ENCODE results near the gene NR1I3. TPM values are rescaled to one million over a fixed set of nuclear protein-coding genes. Genes with fewer than 3 reads are reported as not detected.

NR1I3 gene
- polyA plus RNA-seq, 1 of the 3 experiments (the other 2 are of a cell fraction): not detected

DNA sequence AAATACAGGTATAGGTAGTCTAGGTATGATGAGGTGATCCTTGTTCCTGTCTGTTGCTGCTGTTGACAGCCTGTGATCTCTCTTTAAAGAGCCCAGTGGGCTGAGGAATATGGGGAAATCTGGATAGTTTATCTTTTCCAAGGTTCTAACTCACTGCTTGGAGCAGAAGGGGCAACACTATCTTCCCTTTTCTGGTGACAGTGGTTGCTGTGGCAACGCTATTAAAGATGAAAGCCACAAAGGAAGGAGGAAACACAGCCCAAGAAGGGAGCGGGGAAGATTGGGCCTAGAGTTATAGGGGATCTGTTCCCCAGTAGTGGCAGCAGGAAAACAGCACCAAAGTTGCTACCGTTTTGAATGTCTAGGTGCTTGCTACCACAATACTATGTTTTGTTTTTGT, 29.3 kb upstream of the NR1I3 start:
- Histone ChIP-seq H3K36me3 (replicated peaks in 1 of 2; ENCODE audit: control insufficient read depth in 1 of 2, insufficient read depth in 2 of 2, low read length in 1 of 2) (no peaks in the 10 kb centered on the region), H2AFZ (ENCODE audit: low read depth) (no peak overlapping the region), H3F3A (replicated peaks; ENCODE audit: insufficient read depth) (no peaks in the 10 kb centered on the region), H3K9me2 (no peaks in the 10 kb centered on the region), H4K20me1 (ENCODE audit: insufficient read depth) (no peaks in the 10 kb centered on the region), H3K9me3 (no peaks in the 10 kb centered on the region), H3K79me2 (ENCODE audit: insufficient read depth) (no peaks in the 10 kb centered on the region), H3K9ac (no peak overlapping the region), H3K4me3 (ENCODE audit: low read depth in 2 of 2, low read length in 1 of 2) (no peak overlapping the region), H3K27ac (ENCODE audit: low read depth in 2 of 2, low read length in 1 of 2) (no peak overlapping the region), H3K4me1 (ENCODE audit: control insufficient read depth in 1 of 2, insufficient read depth in 2 of 2, low read depth in 1 of 2, low read length in 1 of 2) (peaks cover 0 to 12% of the 10 kb centered on the region in 2 experiments; a peak in 2 of 4 replicates), H3K4me2 (no peak overlapping the region), H3K27me3 (ENCODE audit: insufficient read depth) (no peaks in the 10 kb centered on the region)
- CTCF ChIA-PET: interaction anchor here (1.2 kb wide), 1 partner anchor 40 kb away, joined by 8 read pairs; no protein-coding TSS in a partner anchor
- 57% methylated on average over 3 of the region's 3 CpGs for WGBS (ENCODE audit: low lambda C conversion rate)
- TF ChIP-seq YY1 (IDR thresholded peaks at IDR 0.05; ENCODE audit: low read depth) (no peak), RAD21 (IDR thresholded peaks at IDR 0.05; ENCODE audit: low read length) (no peak), CTCF (IDR thresholded peaks at IDR 0.05) (no peak), EZH2phosphoT487 (IDR thresholded peaks at IDR 0.05; ENCODE audit: borderline replicate concordance, low read depth) (no peak), ELF1 (IDR thresholded peaks at IDR 0.05) (no peak), POLR2AphosphoS5 (IDR thresholded peaks at IDR 0.05; ENCODE audit: low read depth, low read length) (no peak), SIN3A (IDR thresholded peaks at IDR 0.05; ENCODE audit: borderline replicate concordance, low read depth, low read length) (no peak), FOSL2 (IDR thresholded peaks at IDR 0.05; ENCODE audit: borderline replicate concordance, low read depth) (no peak), TEAD4 (IDR thresholded peaks at IDR 0.05; ENCODE audit: borderline replicate concordance, insufficient read depth) (no peak), RCOR1 (IDR thresholded peaks at IDR 0.05; ENCODE audit: low read length) (no peak), RFX5 (IDR thresholded peaks at IDR 0.05; ENCODE audit: low read length) (no peak), ZBTB33 (IDR thresholded peaks at IDR 0.05; ENCODE audit: borderline replicate concordance, low read depth) (no peak), RXRA (IDR thresholded peaks at IDR 0.05; ENCODE audit: borderline replicate concordance, low read depth) (no peak), MXI1 (IDR thresholded peaks at IDR 0.05; ENCODE audit: low read depth, low read length) (no peak), NFIC (IDR thresholded peaks at IDR 0.05; ENCODE audit: borderline replicate concordance) (no peak)
- TF ChIP-seq, protein P1, sequence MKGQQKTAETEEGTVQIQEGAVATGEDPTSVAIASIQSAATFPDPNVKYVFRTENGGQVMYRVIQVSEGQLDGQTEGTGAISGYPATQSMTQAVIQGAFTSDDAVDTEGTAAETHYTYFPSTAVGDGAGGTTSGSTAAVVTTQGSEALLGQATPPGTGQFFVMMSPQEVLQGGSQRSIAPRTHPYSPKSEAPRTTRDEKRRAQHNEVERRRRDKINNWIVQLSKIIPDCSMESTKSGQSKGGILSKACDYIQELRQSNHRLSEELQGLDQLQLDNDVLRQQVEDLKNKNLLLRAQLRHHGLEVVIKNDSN (IDR thresholded peaks at IDR 0.05; ENCODE audit: borderline replicate concordance, low read depth): no peak
- TF ChIP-seq, protein P2, sequence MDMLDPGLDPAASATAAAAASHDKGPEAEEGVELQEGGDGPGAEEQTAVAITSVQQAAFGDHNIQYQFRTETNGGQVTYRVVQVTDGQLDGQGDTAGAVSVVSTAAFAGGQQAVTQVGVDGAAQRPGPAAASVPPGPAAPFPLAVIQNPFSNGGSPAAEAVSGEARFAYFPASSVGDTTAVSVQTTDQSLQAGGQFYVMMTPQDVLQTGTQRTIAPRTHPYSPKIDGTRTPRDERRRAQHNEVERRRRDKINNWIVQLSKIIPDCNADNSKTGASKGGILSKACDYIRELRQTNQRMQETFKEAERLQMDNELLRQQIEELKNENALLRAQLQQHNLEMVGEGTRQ (IDR thresholded peaks at IDR 0.05; ENCODE audit: borderline replicate concordance, low read depth, low read length): no peak
- TF ChIP-seq, protein P3, sequence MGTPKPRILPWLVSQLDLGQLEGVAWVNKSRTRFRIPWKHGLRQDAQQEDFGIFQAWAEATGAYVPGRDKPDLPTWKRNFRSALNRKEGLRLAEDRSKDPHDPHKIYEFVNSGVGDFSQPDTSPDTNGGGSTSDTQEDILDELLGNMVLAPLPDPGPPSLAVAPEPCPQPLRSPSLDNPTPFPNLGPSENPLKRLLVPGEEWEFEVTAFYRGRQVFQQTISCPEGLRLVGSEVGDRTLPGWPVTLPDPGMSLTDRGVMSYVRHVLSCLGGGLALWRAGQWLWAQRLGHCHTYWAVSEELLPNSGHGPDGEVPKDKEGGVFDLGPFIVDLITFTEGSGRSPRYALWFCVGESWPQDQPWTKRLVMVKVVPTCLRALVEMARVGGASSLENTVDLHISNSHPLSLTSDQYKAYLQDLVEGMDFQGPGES (IDR thresholded peaks at IDR 0.05; ENCODE audit: low read depth, low read length): no peak
- POLR2A ChIA-PET: no interaction called here
- no peak for DNase-seq
